IMR-90 (cell line): ENCODE results near the gene SLC4A2. TPM values are rescaled to one million over a fixed set of nuclear protein-coding genes. Genes with fewer than 3 reads are reported as not detected.

Experiments
- ATAC-seq: fragments of 200-7000 bp; cut with Tn5 transposase; 2 replicates; pipeline ENCODE4 v1.9.1; 2020; ENCODE audit warnings: low read depth, mild to moderate bottlenecking, moderate library complexity
- BruUV-seq: library from RNA; stranded (reverse); fragments of 400-500 nt; replicated peaks from 2 replicates; lab custom pipeline; 2021; lab: Mats Ljungman, UMichigan
- CTCF ChIA-PET: fragments of 300-600 bp; formaldehyde crosslinking; extraction: SDS; loops from one replicate; lab custom pipeline; 2021; ENCODE audit warnings: antibody characterized with exemption; lab: Yijun Ruan, JAX
- POLR2A ChIA-PET: fragments of 300-600 bp; sonication (Branson Sonifier 250); formaldehyde crosslinking; loops from one replicate; lab custom pipeline; 2022; ENCODE audit warnings: antibody characterized with exemption; ENCODE audit not compliant: unreplicated experiment; lab: Charles Lee
- DNase-seq: peaks from one replicate; pipeline ENCODE4 v3.0.0; 2013
- H2AFZ ChIP-seq: replicated peaks from 2 replicates; pipeline ENCODE3; 2013; ENCODE audit warnings: low read length, mild to moderate bottlenecking; ENCODE audit not compliant: poor library complexity
- H2AK5ac ChIP-seq: 2 replicates; pipeline ENCODE4 v1.6.1; 2013; ENCODE audit warnings: low read depth, low read length, inconsistent platforms
- H2AK9ac ChIP-seq: replicated peaks from 2 replicates; pipeline ENCODE3; 2013; ENCODE audit warnings: mild to moderate bottlenecking, low read depth, low read length, moderate library complexity; ENCODE audit not compliant: poor library complexity
- H2BK120ac ChIP-seq: 2 replicates; pipeline ENCODE4 v1.6.1; 2013; ENCODE audit warnings: low read depth, low read length, inconsistent platforms
- H2BK15ac ChIP-seq: 3 replicates; pipeline ENCODE4 v1.6.1; 2013; ENCODE audit warnings: low read depth, low read length, inconsistent platforms
- H2BK20ac ChIP-seq: 2 replicates; pipeline ENCODE4 v1.6.1; 2013; ENCODE audit warnings: low read depth, mild to moderate bottlenecking, inconsistent platforms, low read length, moderate library complexity
- H2BK5ac ChIP-seq: 2 replicates; pipeline ENCODE4 v1.6.1; 2013; ENCODE audit warnings: mild to moderate bottlenecking, low read depth, low read length, inconsistent platforms; ENCODE audit not compliant: poor library complexity, severe bottlenecking
- H3K14ac ChIP-seq: replicated peaks from 2 replicates; pipeline ENCODE4 v1.6.1; 2013; ENCODE audit warnings: low read depth, low read length, inconsistent platforms
- H3K18ac ChIP-seq: 2 replicates; pipeline ENCODE4 v1.6.1; 2013; ENCODE audit warnings: low read depth, low read length, control low read depth
- H3K23ac ChIP-seq: 2 replicates; pipeline ENCODE4 v1.6.1; 2013; ENCODE audit warnings: low read depth, low read length, inconsistent platforms
- H3K27ac ChIP-seq: 2 replicates; pipeline ENCODE4 v1.5.1; 2013; ENCODE audit warnings: mild to moderate bottlenecking, control low read depth, low read length; ENCODE audit not compliant: insufficient read depth
- H3K27me3 ChIP-seq: 2 replicates; pipeline ENCODE4 v1.6.1; 2013; ENCODE audit warnings: low read length; ENCODE audit not compliant: control insufficient read depth, insufficient read depth
- H3K36me3 ChIP-seq: 2 replicates; pipeline ENCODE4 v1.6.1; 2013; ENCODE audit warnings: low read length, mixed read lengths; ENCODE audit not compliant: control insufficient read depth, insufficient read depth
- H3K4ac ChIP-seq: 2 replicates; pipeline ENCODE4 v1.6.1; 2013; ENCODE audit warnings: low read depth, low read length, inconsistent platforms
- H3K4me1 ChIP-seq: 2 replicates; pipeline ENCODE4 v1.6.1; 2013; ENCODE audit warnings: low read length, mixed read lengths; ENCODE audit not compliant: control insufficient read depth, insufficient read depth
- H3K4me2 ChIP-seq: 2 replicates; pipeline ENCODE4 v1.6.1; 2013; ENCODE audit warnings: low read depth, mild to moderate bottlenecking, control low read depth, low read length, moderate library complexity
- H3K4me3 ChIP-seq: 2 replicates; pipeline ENCODE4 v1.5.1; 2013; ENCODE audit warnings: low read depth, mild to moderate bottlenecking, control low read depth, low read length, moderate library complexity; ENCODE audit not compliant: insufficient read depth
- H3K56ac ChIP-seq: 2 replicates; pipeline ENCODE4 v1.6.1; 2013; ENCODE audit warnings: low read length, inconsistent platforms; ENCODE audit not compliant: insufficient read depth; ENCODE audit errors: extremely low read depth
- H3K79me1 ChIP-seq, 2 experiments: 2 replicates each; pipeline ENCODE4 v1.6.1; 2013; ENCODE audit warnings: low read length in 2 of 2, inconsistent platforms in 1 of 2, low read depth in 1 of 2
- H3K9ac ChIP-seq: 2 replicates; pipeline ENCODE4 v1.6.1; 2013; ENCODE audit warnings: low read depth, low read length, control low read depth
- H3K9me1 ChIP-seq: 2 replicates; pipeline ENCODE4 v1.6.1; 2013; ENCODE audit warnings: low read length, inconsistent platforms; ENCODE audit not compliant: insufficient read depth
- H3K9me3 ChIP-seq: 2 replicates; pipeline ENCODE4 v1.6.1; 2013; ENCODE audit warnings: low read length; ENCODE audit not compliant: control insufficient read depth, insufficient read depth
- H4K20me1 ChIP-seq: 2 replicates; pipeline ENCODE4 v1.6.1; 2013; ENCODE audit warnings: low read length, inconsistent platforms; ENCODE audit not compliant: insufficient read depth
- H4K5ac ChIP-seq: 2 replicates; pipeline ENCODE4 v1.6.1; 2013; ENCODE audit warnings: mild to moderate bottlenecking, low read depth, low read length, control low read depth
- H4K8ac ChIP-seq, 2 experiments: 2 replicates each; pipeline ENCODE4 v1.6.1; 2013; ENCODE audit warnings: low read depth in 2 of 2, low read length in 2 of 2, control low read depth in 1 of 2, inconsistent platforms in 1 of 2
- H4K91ac ChIP-seq: 2 replicates; pipeline ENCODE4 v1.6.1; 2013; ENCODE audit warnings: low read depth, low read length, inconsistent platforms; ENCODE audit not compliant: insufficient read depth
- CHD1 ChIP-seq: IDR thresholded peaks from 2 replicates; pipeline ENCODE4 v1.6.1; 2012; ENCODE audit warnings: low read depth, low read length, improper control_type of control experiment
- MAFK ChIP-seq: IDR thresholded peaks from 2 replicates; pipeline ENCODE4 v1.6.1; 2012; ENCODE audit warnings: low read depth, low read length, improper control_type of control experiment
- MAZ ChIP-seq: IDR thresholded peaks from 2 replicates; pipeline ENCODE4 v1.6.1; 2012; ENCODE audit warnings: low read depth, mild to moderate bottlenecking, low read length, improper control_type of control experiment, moderate library complexity, borderline replicate concordance
- NFE2L2 ChIP-seq: fragments of 150-350 bp; IDR thresholded peaks from 2 replicates; pipeline ENCODE4 v1.6.1; 2016; ENCODE audit warnings: low read depth, mild to moderate bottlenecking, low read length
- RCOR1 ChIP-seq: IDR thresholded peaks from 2 replicates; pipeline ENCODE4 v1.6.1; 2012; ENCODE audit warnings: mild to moderate bottlenecking, low read length, improper control_type of control experiment; ENCODE audit not compliant: insufficient replicate concordance
- SMC3 ChIP-seq: fragments of 150-350 bp; IDR thresholded peaks from 2 replicates; pipeline ENCODE4 v1.6.1; 2016; ENCODE audit warnings: low read depth, mild to moderate bottlenecking, antibody characterized with exemption, low read length, moderate library complexity
- WGBS, 2 experiments: methylation state at CpG; one replicate each; pipeline versions ENCODE4 v1.1.5 to v1.1.7; 2013; ENCODE audit warnings: missing lambda C conversion rate in 2 of 2; ENCODE audit not compliant: insufficient read length in 1 of 2; ENCODE audit errors: extremely low coverage in 2 of 2; 5-methylcytosine and 5-hydroxymethylcytosine counted together
- dilution Hi-C: fragments of 300-500 bp; cut with HindIII; formaldehyde crosslinking; loops from one replicate; pipeline ENCODE4 v1.14.3; 2018; ENCODE audit warnings: low sequenced_read_pairs; ENCODE audit not compliant: unreplicated experiment
- in situ Hi-C: fragments of 300-500 bp; cut with MboI; formaldehyde crosslinking; loops from 3 replicates; pipeline ENCODE4 v1.14.3; 2019; ENCODE audit warnings: low sequenced_read_pairs, inconsistent platforms, mixed read lengths
- intact Hi-C: fragments of 100-400 bp; cut with micrococcal nuclease; formaldehyde crosslinking; loops from 2 replicates; pipeline ENCODE4 v1.10.0; 2022
- polyA plus RNA-seq, 3 experiments: library from polyadenylated mRNA; depleted of rRNA; stranded (reverse); fragments of >200 nt; gene quantifications; 2 replicates each; pipeline ENCODE4 v1.2.3, GENCODE V29; 2012; ENCODE audit warnings: low replicate concordance in 1 of 3
- total RNA-seq: library from RNA; depleted of rRNA; stranded (reverse); fragments of >200 nt; gene quantifications from 2 replicates; pipeline ENCODE4 v1.2.3, GENCODE V29; 2012
- TF ChIP-seq, protein P1 (sequence below): conservative IDR thresholded peaks from 2 replicates; pipeline ENCODE4 v1.5.1; 2012; ENCODE audit warnings: mild to moderate bottlenecking, low read depth, low read length, improper control_type of control experiment
- TF ChIP-seq, protein P2 (sequence below): fragments of 150-350 bp; IDR thresholded peaks from 2 replicates; pipeline ENCODE4 v1.6.1; 2016; ENCODE audit warnings: low read depth, mild to moderate bottlenecking, low read length, moderate library complexity, borderline replicate concordance

The SLC4A2 gene
- total and polyA plus RNA-seq, 2 of the 4 experiments (the other 2 are of a cell fraction) = 29.6 to 91.0 TPM

DNA sequence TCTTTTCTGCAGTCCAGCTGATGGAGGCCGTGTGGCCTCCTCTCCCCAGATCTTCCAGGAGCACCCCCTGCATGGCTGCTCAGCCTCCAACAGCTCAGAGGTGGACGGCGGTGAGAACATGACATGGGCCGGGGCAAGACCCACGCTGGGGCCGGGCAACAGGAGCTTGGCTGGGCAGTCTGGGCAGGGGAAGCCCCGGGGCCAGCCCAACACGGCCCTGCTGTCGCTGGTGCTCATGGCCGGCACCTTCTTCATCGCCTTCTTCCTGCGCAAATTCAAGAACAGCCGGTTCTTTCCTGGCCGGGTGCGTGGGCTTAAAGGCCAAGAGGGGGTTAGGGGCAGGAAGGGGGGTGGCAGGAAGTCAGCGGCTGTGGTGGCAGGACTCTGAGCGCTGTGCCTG is 14.6 kb downstream of the SLC4A2 start:
- no peak overlapping the region for H2BK120ac ChIP-seq
- dilution Hi-C loops = no loop called here

More for the DNA sequence above, 14.6 kb downstream of the SLC4A2 start:
- peaks cover 2% of the 10 kb centered on the region; the same call in 1 of the 2 replicates for H3K4me1 ChIP-seq
- DNase-seq = no peak
- no peak overlapping the region for H4K5ac ChIP-seq
- in situ Hi-C loops = no loop called here
- H2BK15ac ChIP-seq = no peak overlapping the region
- no peak overlapping the region for H2AK9ac ChIP-seq
- H3K23ac ChIP-seq = no peak overlapping the region
- BruUV-seq = no TSS peak
- no peaks in the 10 kb centered on the region for H3K27me3 ChIP-seq
- no peak overlapping the region for H3K14ac ChIP-seq
- WGBS, 2 experiments = 100% methylated on average over 4 of the region's 17 CpGs; no CpG with 5 or more reads in 1 of the 2 experiments
- no peak overlapping the region for H3K4me3 ChIP-seq
- no peak overlapping the region for H3K9ac ChIP-seq
- peaks cover 82% of the 10 kb centered on the region for H3K36me3 ChIP-seq
- no peak overlapping the region for H3K4ac ChIP-seq
- no peaks in the 10 kb centered on the region for H3K9me1 ChIP-seq
- H3K79me1 ChIP-seq = peaks cover 11 to 45% of the 10 kb centered on the region in 2 experiments; a peak in 3 of 4 replicates
- H3K27ac ChIP-seq = no peak overlapping the region
- H2AK5ac ChIP-seq = no peak overlapping the region
- TF ChIP-seq NFE2L2 (no peak), MAFK (no peak), CHD1 (no peak), RCOR1 (no peak), MAZ (no peak), SMC3 (no peak)
- TF ChIP-seq, protein P1, sequence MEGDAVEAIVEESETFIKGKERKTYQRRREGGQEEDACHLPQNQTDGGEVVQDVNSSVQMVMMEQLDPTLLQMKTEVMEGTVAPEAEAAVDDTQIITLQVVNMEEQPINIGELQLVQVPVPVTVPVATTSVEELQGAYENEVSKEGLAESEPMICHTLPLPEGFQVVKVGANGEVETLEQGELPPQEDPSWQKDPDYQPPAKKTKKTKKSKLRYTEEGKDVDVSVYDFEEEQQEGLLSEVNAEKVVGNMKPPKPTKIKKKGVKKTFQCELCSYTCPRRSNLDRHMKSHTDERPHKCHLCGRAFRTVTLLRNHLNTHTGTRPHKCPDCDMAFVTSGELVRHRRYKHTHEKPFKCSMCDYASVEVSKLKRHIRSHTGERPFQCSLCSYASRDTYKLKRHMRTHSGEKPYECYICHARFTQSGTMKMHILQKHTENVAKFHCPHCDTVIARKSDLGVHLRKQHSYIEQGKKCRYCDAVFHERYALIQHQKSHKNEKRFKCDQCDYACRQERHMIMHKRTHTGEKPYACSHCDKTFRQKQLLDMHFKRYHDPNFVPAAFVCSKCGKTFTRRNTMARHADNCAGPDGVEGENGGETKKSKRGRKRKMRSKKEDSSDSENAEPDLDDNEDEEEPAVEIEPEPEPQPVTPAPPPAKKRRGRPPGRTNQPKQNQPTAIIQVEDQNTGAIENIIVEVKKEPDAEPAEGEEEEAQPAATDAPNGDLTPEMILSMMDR = no peak
- TF ChIP-seq, protein P2, sequence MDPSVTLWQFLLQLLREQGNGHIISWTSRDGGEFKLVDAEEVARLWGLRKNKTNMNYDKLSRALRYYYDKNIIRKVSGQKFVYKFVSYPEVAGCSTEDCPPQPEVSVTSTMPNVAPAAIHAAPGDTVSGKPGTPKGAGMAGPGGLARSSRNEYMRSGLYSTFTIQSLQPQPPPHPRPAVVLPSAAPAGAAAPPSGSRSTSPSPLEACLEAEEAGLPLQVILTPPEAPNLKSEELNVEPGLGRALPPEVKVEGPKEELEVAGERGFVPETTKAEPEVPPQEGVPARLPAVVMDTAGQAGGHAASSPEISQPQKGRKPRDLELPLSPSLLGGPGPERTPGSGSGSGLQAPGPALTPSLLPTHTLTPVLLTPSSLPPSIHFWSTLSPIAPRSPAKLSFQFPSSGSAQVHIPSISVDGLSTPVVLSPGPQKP = no peak
- H3K9me3 ChIP-seq = no peaks in the 10 kb centered on the region
- intact Hi-C loops = no loop called here
- H2BK20ac ChIP-seq = no peak overlapping the region
- H4K91ac ChIP-seq = no peak overlapping the region
- ChIA-PET POLR2A (no interaction called here), CTCF (no interaction called here)
- H2AFZ ChIP-seq = no peak overlapping the region
- H3K4me2 ChIP-seq = no peak overlapping the region
- no peak overlapping the region for H3K18ac ChIP-seq
- H3K56ac ChIP-seq = no peak overlapping the region
- peaks cover 18% of the 10 kb centered on the region for H4K20me1 ChIP-seq
- H2BK5ac ChIP-seq = no peak overlapping the region
- no peak for ATAC-seq
- no peak overlapping the region for H4K8ac ChIP-seq
